GM23248 (cell line): Measurements from ENCODE around the gene MACF1.

Experiments used
- EZH2 ChIP-seq: fragments of 200-600 bp; sonication (generic); IDR thresholded peaks from 2 replicates; pipeline ENCODE4 v1.6.1; 2018; ENCODE audit warnings: antibody characterized with exemption, mild to moderate bottlenecking; ENCODE audit not compliant: insufficient read depth, poor library complexity, severe bottlenecking
- EZH2phosphoT487 ChIP-seq: fragments of 200-600 bp; sonication (generic); IDR thresholded peaks from 2 replicates; pipeline ENCODE4 v1.6.1; 2018; ENCODE audit warnings: antibody characterized with exemption, moderate library complexity, mild to moderate bottlenecking, low read depth; ENCODE audit not compliant: insufficient read depth

- TF ChIP-seq EZH2, result no peak
- no peak for TF ChIP-seq EZH2phosphoT487
Measured at GRCh38 chr1:39317910-39318633, 113.6 kb downstream of the MACF1 start.
